ENCODE measurements around the gene MBTPS1. TPM values are rescaled to one million over a fixed set of nuclear protein-coding genes. Genes with fewer than 3 reads are reported as not detected.
A peak's percentile ranks its signal among the peaks of the same experiment; 100 is the strongest.

The MBTPS1 gene
- total and polyA plus RNA-seq, 9 of the 15 experiments (the other 6 are each of a cell fraction or from before 2014, with no cell fraction given), result 2.8 to 57.6 (median 43.8) TPM

DNA sequence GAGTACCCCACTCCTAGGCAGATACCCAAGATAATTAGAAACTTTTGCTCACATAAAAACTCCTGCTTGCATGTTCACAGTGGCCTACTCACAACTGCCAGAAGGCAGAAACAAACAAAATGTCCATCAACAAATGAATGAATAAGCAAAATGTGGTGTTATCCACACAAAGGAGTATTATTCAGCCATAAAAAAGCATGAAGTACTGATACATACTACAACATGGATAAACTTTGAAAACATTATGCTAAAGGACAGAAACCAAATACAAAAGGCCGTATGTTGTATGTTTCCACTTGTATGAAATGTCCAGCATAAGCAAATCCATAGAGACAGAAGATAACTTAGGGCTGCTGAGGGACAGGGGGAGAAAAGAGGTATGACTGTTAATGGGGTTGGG lies 26.3 kb upstream of the MBTPS1 start:
- Histone ChIP-seq H3K4me3 (no peak overlapping the region), H3K36me3 (ENCODE audit: control insufficient read depth, insufficient read depth, low read length) (no peaks in the 10 kb centered on the region), H4K20me1 (replicated peaks; ENCODE audit: control insufficient read depth, insufficient read depth, low read length) (no peaks in the 10 kb centered on the region), H3K9ac (ENCODE audit: insufficient read depth in 1 of 2, low read depth in 2 of 2, low read length in 2 of 2) (no peak overlapping the region), H3K4me2 (ENCODE audit: insufficient read depth, low read length) (no peak overlapping the region), H3K79me2 (ENCODE audit: control insufficient read depth, insufficient read depth, low read length) (peaks cover 47% of the 10 kb centered on the region), H3K27ac (ENCODE audit: extremely low read depth, low read depth, low read length) (no peak overlapping the region), H2AFZ (ENCODE audit: low read depth, low read length) (no peak overlapping the region), H3K27me3 (ENCODE audit: control insufficient read depth in 2 of 2, insufficient read depth in 2 of 2, low read length in 2 of 2) (peaks cover 0 to 9% of the 10 kb centered on the region in 2 experiments; a peak in 3 of 5 replicates), H3K9me3 (replicated peaks; ENCODE audit: control insufficient read depth, insufficient read depth, low read depth, low read length) (no peaks in the 10 kb centered on the region), H3K9me1 (ENCODE audit: control insufficient read depth, insufficient read depth, low read length) (no peaks in the 10 kb centered on the region), H3K4me1 (replicated peaks in 1 of 2; ENCODE audit: control insufficient read depth in 2 of 2, insufficient read depth in 2 of 2, low read length in 2 of 2) (peaks cover 20 to 30% of the 10 kb centered on the region in 2 experiments)
- ChIA-PET CTCF (ENCODE audit: low intra/inter-chr PET ratio) (no interaction called here), POLR2A (interaction anchor here (0.6 to 0.9 kb wide), 3 partner anchors 8 to 12 kb away, joined by 3 read pairs; no protein-coding TSS in a partner anchor)
- BruUV-seq (replicated peaks), result no TSS peak
- no peak for DNase-seq (ENCODE audit: extremely low read depth in 1 of 4, low spot score in 3 of 4)
- in situ Hi-C loops (cut with MboI) (no loop called here), intact Hi-C loops (cut with micrococcal nuclease) (no loop called here)
- FAIRE-seq, result no peak
- ATAC-seq, result no peak
- TF ChIP-seq CBX5 (IDR thresholded peaks at IDR 0.05; ENCODE audit: borderline replicate concordance, low read depth) (no peak), ESRRB (CRISPR knock-in tag; IDR thresholded peaks at IDR 0.05; ENCODE audit: borderline replicate concordance) (no peak), KHSRP (IDR thresholded peaks at IDR 0.05) (no peak), ZNF146 (CRISPR knock-in tag; IDR thresholded peaks at IDR 0.05; ENCODE audit: unreplicated experiment) (peak; percentile 93), ZNF316 (IDR thresholded peaks at IDR 0.05) (peak; percentile 55), SMARCB1 (IDR thresholded peaks at IDR 0.05; ENCODE audit: insufficient read length, low read depth) (no peak), KLF1 (tag; IDR thresholded peaks at IDR 0.05) (no peak), NFXL1 (CRISPR knock-in tag; IDR thresholded peaks at IDR 0.05) (no peak), ZNF518B (CRISPR knock-in tag; IDR thresholded peaks at IDR 0.05) (no peak), BCOR (IDR thresholded peaks at IDR 0.05) (peak; percentile 58; the same call in 1 of the 2 replicates), ZNF24 (IDR thresholded peaks at IDR 0.05) (peak; percentile 87), NFATC3 (IDR thresholded peaks at IDR 0.05) (0 out of 2 replicates have a peak, but pooled peaks have one; percentile 13)
- TF ChIP-seq, protein P1, sequence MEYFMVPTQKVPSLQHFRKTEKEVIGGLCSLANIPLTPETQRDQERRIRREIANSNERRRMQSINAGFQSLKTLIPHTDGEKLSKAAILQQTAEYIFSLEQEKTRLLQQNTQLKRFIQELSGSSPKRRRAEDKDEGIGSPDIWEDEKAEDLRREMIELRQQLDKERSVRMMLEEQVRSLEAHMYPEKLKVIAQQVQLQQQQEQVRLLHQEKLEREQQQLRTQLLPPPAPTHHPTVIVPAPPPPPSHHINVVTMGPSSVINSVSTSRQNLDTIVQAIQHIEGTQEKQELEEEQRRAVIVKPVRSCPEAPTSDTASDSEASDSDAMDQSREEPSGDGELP (CRISPR knock-in tag; IDR thresholded peaks at IDR 0.05; ENCODE audit: borderline replicate concordance), result no peak
- TF ChIP-seq, protein P2, sequence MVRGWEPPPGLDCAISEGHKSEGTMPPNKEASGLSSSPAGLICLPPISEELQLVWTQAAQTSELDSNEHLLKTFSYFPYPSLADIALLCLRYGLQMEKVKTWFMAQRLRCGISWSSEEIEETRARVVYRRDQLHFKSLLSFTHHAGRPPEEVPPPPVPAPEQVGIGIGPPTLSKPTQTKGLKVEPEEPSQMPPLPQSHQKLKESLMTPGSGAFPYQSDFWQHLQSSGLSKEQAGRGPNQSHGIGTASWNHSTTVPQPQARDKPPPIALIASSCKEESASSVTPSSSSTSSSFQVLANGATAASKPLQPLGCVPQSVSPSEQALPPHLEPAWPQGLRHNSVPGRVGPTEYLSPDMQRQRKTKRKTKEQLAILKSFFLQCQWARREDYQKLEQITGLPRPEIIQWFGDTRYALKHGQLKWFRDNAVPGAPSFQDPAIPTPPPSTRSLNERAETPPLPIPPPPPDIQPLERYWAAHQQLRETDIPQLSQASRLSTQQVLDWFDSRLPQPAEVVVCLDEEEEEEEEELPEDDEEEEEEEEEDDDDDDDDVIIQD (CRISPR knock-in tag; IDR thresholded peaks at IDR 0.05), result no peak
- TF ChIP-seq, protein P3, sequence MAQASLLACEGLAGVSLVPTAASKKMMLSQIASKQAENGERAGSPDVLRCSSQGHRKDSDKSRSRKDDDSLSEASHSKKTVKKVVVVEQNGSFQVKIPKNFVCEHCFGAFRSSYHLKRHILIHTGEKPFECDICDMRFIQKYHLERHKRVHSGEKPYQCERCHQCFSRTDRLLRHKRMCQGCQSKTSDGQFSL (CRISPR knock-in tag; IDR thresholded peaks at IDR 0.05), result no peak
- TF ChIP-seq, protein P3 (tag; IDR thresholded peaks at IDR 0.05), result no peak
- 93% methylated on average over 1 of the region's 1 CpG for WGBS (ENCODE audit: insufficient coverage, low coverage, missing lambda C conversion rate)
